Mesenchymal stem cell (in vitro differentiated cells and primary cell): ENCODE results near the gene PDGFD.

Experiments used
- DNase-seq: peaks from one replicate; pipeline ENCODE4 v3.0.0-alpha.2; 2013
- H2AFZ ChIP-seq: one replicate; pipeline ENCODE4 v1.6.1; 2013; ENCODE audit warnings: low read depth, mild to moderate bottlenecking, control low read depth, inconsistent platforms, low read length, moderate library complexity
- H2AK5ac ChIP-seq: 2 replicates; pipeline ENCODE4 v1.6.1; 2013; ENCODE audit warnings: low read length, moderate library complexity, mild to moderate bottlenecking, inconsistent platforms; ENCODE audit not compliant: severe bottlenecking
- H2BK120ac ChIP-seq: one replicate; pipeline ENCODE4 v1.6.1; 2013; ENCODE audit warnings: low read depth, mild to moderate bottlenecking, inconsistent platforms, low read length, moderate library complexity
- H2BK12ac ChIP-seq, 2 experiments: one replicate each; pipeline ENCODE4 v1.6.1; 2013; ENCODE audit warnings: inconsistent platforms in 2 of 2, low read length in 2 of 2, mild to moderate bottlenecking in 2 of 2, moderate library complexity in 2 of 2, control low read depth in 1 of 2
- H2BK15ac ChIP-seq: one replicate; pipeline ENCODE4 v1.6.1; 2013; ENCODE audit warnings: mild to moderate bottlenecking, low read depth, inconsistent platforms; ENCODE audit not compliant: poor library complexity, severe bottlenecking
- H2BK5ac ChIP-seq: 2 replicates; pipeline ENCODE4 v1.6.1; 2013; ENCODE audit warnings: low read depth, mild to moderate bottlenecking, low read length, control low read depth, inconsistent platforms; ENCODE audit not compliant: poor library complexity, severe bottlenecking
- H3K14ac ChIP-seq, 2 experiments: one replicate each; pipeline ENCODE4 v1.6.1; 2013; ENCODE audit warnings: inconsistent platforms in 2 of 2, low read length in 2 of 2, control low read depth in 1 of 2, mild to moderate bottlenecking in 1 of 2, moderate library complexity in 1 of 2
- H3K18ac ChIP-seq, 2 experiments: one replicate each; pipeline ENCODE4 v1.6.1; 2013; ENCODE audit warnings: inconsistent platforms in 2 of 2, low read length in 2 of 2, control low read depth in 1 of 2, low read depth in 1 of 2, mild to moderate bottlenecking in 1 of 2
- H3K23ac ChIP-seq, 2 experiments: one replicate each; pipeline ENCODE4 v1.6.1; 2013; ENCODE audit warnings: inconsistent platforms in 2 of 2, low read length in 2 of 2, mild to moderate bottlenecking in 2 of 2, moderate library complexity in 2 of 2, control low read depth in 1 of 2
- H3K27ac ChIP-seq: 2 replicates; pipeline ENCODE4 v1.5.1; 2013; ENCODE audit warnings: mild to moderate bottlenecking, moderate library complexity, low read length, control low read depth, inconsistent platforms; ENCODE audit not compliant: poor library complexity, severe bottlenecking
- H3K27me3 ChIP-seq, 2 experiments: 2 replicates each; pipeline versions ENCODE4 v1.6.1 to v1.7.0; 2013; ENCODE audit warnings: low read length in 2 of 2, mild to moderate bottlenecking in 2 of 2, moderate library complexity in 2 of 2, control low read depth in 1 of 2, inconsistent platforms in 1 of 2; ENCODE audit not compliant: control insufficient read depth in 1 of 2, insufficient read depth in 1 of 2
- H3K36me3 ChIP-seq, 2 experiments: 2 replicates each; pipeline versions ENCODE4 v1.6.1 to v1.7.0; 2013; ENCODE audit warnings: low read length in 2 of 2, control low read depth in 1 of 2, inconsistent platforms in 1 of 2, low read depth in 1 of 2, mild to moderate bottlenecking in 1 of 2; ENCODE audit not compliant: insufficient read depth in 2 of 2, control insufficient read depth in 1 of 2
- H3K4ac ChIP-seq, 2 experiments: one replicate each; pipeline ENCODE4 v1.6.1; 2013; ENCODE audit warnings: inconsistent platforms in 2 of 2, low read length in 2 of 2, mild to moderate bottlenecking in 2 of 2, moderate library complexity in 2 of 2, control low read depth in 1 of 2, low read depth in 1 of 2
- H3K4me1 ChIP-seq: 2 replicates; pipeline ENCODE4 v1.6.1; 2013; ENCODE audit warnings: low read depth, low read length, control low read depth; ENCODE audit not compliant: control insufficient read depth, insufficient read depth
- H3K4me2 ChIP-seq: 2 replicates; pipeline ENCODE4 v1.6.1; 2013; ENCODE audit warnings: low read length, mild to moderate bottlenecking, inconsistent platforms; ENCODE audit not compliant: poor library complexity, severe bottlenecking
- H3K4me3 ChIP-seq, 2 experiments: 2 replicates each; pipeline versions ENCODE4 v1.5.1 to v1.7.0; 2013; ENCODE audit warnings: low read length in 2 of 2, mild to moderate bottlenecking in 2 of 2, control low read depth in 1 of 2, low read depth in 1 of 2; ENCODE audit not compliant: insufficient read depth in 1 of 2
- H3K79me1 ChIP-seq: replicated peaks from 2 replicates; pipeline ENCODE4 v1.6.1; 2013; ENCODE audit warnings: mild to moderate bottlenecking, control low read depth, low read length, inconsistent platforms; ENCODE audit not compliant: poor library complexity, severe bottlenecking
- H3K9ac ChIP-seq: 2 replicates; pipeline ENCODE4 v1.7.0; 2013; ENCODE audit warnings: mild to moderate bottlenecking, low read length, moderate library complexity
- H3K9me3 ChIP-seq: 2 replicates; pipeline ENCODE4 v1.7.0; 2013; ENCODE audit warnings: mild to moderate bottlenecking, low read length; ENCODE audit not compliant: control insufficient read depth
- H4K8ac ChIP-seq: one replicate; pipeline ENCODE4 v1.6.1; 2013; ENCODE audit warnings: inconsistent platforms, mild to moderate bottlenecking, low read length, moderate library complexity
- H4K91ac ChIP-seq: one replicate; pipeline ENCODE4 v1.6.1; 2013; ENCODE audit warnings: mild to moderate bottlenecking, low read length, inconsistent platforms
- WGBS: methylation state at CpG from one replicate; pipeline ENCODE4 v1.1.7; 2013; ENCODE audit warnings: mixed read lengths; 5-methylcytosine and 5-hydroxymethylcytosine counted together

Gene PDGFD

DNA sequence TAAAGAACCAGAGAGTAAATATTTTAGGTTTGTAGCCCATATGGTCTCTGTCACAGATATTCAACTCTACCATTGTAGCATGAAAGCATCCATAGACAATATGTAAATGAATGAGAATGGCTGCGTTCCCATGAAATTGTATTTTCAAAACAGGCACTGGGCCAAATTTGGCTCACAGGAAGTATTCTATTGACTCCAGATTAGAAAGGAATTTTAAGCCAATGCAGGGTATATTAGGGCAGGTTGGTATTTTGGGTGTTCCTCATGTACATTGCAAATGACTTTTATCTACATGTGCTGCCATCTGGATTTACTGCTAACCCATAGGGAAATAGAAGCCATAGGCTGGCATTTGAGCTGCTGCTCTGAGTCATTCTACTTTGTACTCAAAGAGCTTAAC is 35.1 kb upstream of the PDGFD start:
- Histone ChIP-seq H3K36me3 (no peaks in the 10 kb centered on the region), H3K27ac (no peak overlapping the region), H2AFZ (no peak overlapping the region), H3K4me3 (no peak overlapping the region), H3K14ac (no peak overlapping the region), H3K27me3 (no peaks in the 10 kb centered on the region), H4K8ac (no peak overlapping the region), H3K23ac (no peak overlapping the region), H3K79me1 (no peaks in the 10 kb centered on the region), H2BK15ac (no peak overlapping the region), H3K4me2 (no peak overlapping the region), H2BK12ac (no peak overlapping the region), H3K18ac (no peak overlapping the region), H2AK5ac (no peak overlapping the region), H3K9ac (no peak overlapping the region), H2BK5ac (no peak overlapping the region), H2BK120ac (no peak overlapping the region), H4K91ac (no peak overlapping the region), H3K4ac (no peak overlapping the region), H3K4me1 (no peaks in the 10 kb centered on the region), H3K9me3 (no peaks in the 10 kb centered on the region)
- DNase-seq, result no peak
- 90% methylated on average over 1 of the region's 1 CpG for WGBS

- Histone ChIP-seq H3K9ac (no peak overlapping the region), H4K8ac (no peak overlapping the region), H3K23ac (no peak overlapping the region), H3K4me2 (no peak overlapping the region), H2BK5ac (no peak overlapping the region), H2BK12ac (no peak overlapping the region), H3K27me3 (no peaks in the 10 kb centered on the region), H3K36me3 (no peaks in the 10 kb centered on the region), H2AFZ (no peak overlapping the region), H2BK120ac (no peak overlapping the region), H3K79me1 (no peaks in the 10 kb centered on the region), H3K14ac (no peak overlapping the region), H2AK5ac (no peak overlapping the region), H3K4me3 (no peak overlapping the region), H3K4me1 (no peaks in the 10 kb centered on the region), H3K4ac (no peak overlapping the region), H3K18ac (no peak overlapping the region), H2BK15ac (no peak overlapping the region), H4K91ac (no peak overlapping the region), H3K9me3 (no peaks in the 10 kb centered on the region), H3K27ac (no peak overlapping the region)
- 98% methylated on average over 2 of the region's 2 CpGs for whole genome bisulfite sequencing
- DNase-seq, result no peak
Measured at GRCh38 chr11:104198576-104198975, 34.6 kb upstream of the PDGFD start.

DNA sequence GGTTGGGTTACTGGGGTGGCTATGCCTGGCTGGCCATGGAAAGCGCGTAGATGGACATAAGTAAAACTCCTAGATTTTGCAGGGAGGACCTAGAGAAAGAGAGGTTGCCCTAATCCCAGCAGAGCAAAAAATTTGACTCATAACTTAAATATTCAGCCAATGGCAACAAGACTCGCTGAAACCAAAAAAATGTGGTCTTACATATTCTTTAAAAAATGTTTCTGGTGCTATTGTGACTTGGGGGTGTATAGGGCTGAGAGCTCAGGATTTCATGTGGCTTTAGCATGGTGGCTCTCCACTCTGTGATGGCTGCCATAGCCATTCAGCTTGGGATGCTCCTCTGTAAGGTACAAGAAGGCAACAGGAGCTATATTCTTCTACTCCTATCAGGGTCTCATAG is 27.2 kb upstream of the PDGFD start:
- DNase-seq, result no peak
- Histone ChIP-seq H3K4me3 (no peak overlapping the region), H4K91ac (no peak overlapping the region), H3K27me3 (no peaks in the 10 kb centered on the region), H3K4ac (no peak overlapping the region), H4K8ac (no peak overlapping the region), H3K36me3 (no peaks in the 10 kb centered on the region), H3K9ac (no peak overlapping the region), H3K4me1 (no peaks in the 10 kb centered on the region), H3K18ac (no peak overlapping the region), H3K4me2 (no peak overlapping the region), H2BK12ac (no peak overlapping the region), H2AFZ (no peak overlapping the region), H2BK120ac (no peak overlapping the region), H3K9me3 (no peaks in the 10 kb centered on the region), H2BK15ac (no peak overlapping the region), H3K14ac (no peak overlapping the region), H2BK5ac (no peak overlapping the region), H3K27ac (no peak overlapping the region), H3K23ac (no peak overlapping the region), H3K79me1 (no peaks in the 10 kb centered on the region), H2AK5ac (no peak overlapping the region)
- WGBS, result no CpG with 5 or more reads among the region's 3 CpGs

DNA sequence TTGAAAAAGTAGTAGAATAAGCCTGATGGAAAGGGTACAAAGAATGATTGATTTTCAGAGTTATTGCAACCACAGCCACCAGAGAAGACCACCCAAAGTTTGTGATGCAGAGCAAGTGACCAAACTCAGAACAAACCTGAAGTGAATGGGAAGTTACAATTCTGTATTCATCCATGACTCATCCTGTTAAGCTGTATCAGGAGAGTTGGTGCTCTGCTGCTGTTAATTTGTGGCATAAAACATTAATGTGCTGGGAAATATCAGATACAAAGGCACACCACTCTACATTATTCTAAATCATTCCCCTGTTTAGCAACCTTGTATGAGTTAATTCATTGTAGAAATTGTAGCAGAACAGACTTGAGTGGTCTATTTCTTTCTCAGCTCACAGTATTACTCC is 19.6 kb upstream of the PDGFD start:
- no peak overlapping the region for H3K18ac ChIP-seq
- DNase-seq, result no peak
- H2AK5ac ChIP-seq, result no peak overlapping the region
- no peak overlapping the region for H2BK120ac ChIP-seq
- no peak overlapping the region for H4K91ac ChIP-seq
- no peak overlapping the region for H2AFZ ChIP-seq
- H3K9ac ChIP-seq, result no peak overlapping the region
- H2BK15ac ChIP-seq, result no peak overlapping the region
- H2BK5ac ChIP-seq, result no peak overlapping the region
- H3K4me3 ChIP-seq, result no peak overlapping the region
- H3K79me1 ChIP-seq, result no peaks in the 10 kb centered on the region
- no peaks in the 10 kb centered on the region for H3K4me1 ChIP-seq
- H3K23ac ChIP-seq, result no peak overlapping the region
- no peaks in the 10 kb centered on the region for H3K9me3 ChIP-seq
- no peak overlapping the region for H3K27ac ChIP-seq
- no peak overlapping the region for H3K14ac ChIP-seq
- H3K27me3 ChIP-seq, result no peaks in the 10 kb centered on the region
- no peak overlapping the region for H3K4me2 ChIP-seq
- H4K8ac ChIP-seq, result no peak overlapping the region
- H3K4ac ChIP-seq, result no peak overlapping the region
- H3K36me3 ChIP-seq, result no peaks in the 10 kb centered on the region
- H2BK12ac ChIP-seq, result no peak overlapping the region
